ENCODE results near the gene LOXHD1. TPM values are rescaled to one million over a fixed set of nuclear protein-coding genes. Genes with fewer than 3 reads are reported as not detected.

The LOXHD1 gene
- total and polyA plus RNA-seq, 2 of the 4 experiments (the other 2 are of a cell fraction) = not detected

GRCh38 chr18:46447323-46447722 lies 209.7 kb downstream of the LOXHD1 start:
- intact Hi-C loops (cut with micrococcal nuclease) (no loop called here), dilution Hi-C loops (cut with HindIII; ENCODE audit: low sequenced_read_pairs, unreplicated experiment) (no loop called here), in situ Hi-C loops (cut with MboI; ENCODE audit: low sequenced_read_pairs) (no loop called here)
- no peak overlapping the region for H3K14ac ChIP-seq (replicated peaks; ENCODE audit: low read depth, low read length)
- H3K4me3 ChIP-seq (ENCODE audit: insufficient read depth, low read depth, low read length) = no peak overlapping the region
- BruUV-seq (replicated peaks) = no TSS peak
- H2BK5ac ChIP-seq (ENCODE audit: low read depth, low read length, poor library complexity, severe bottlenecking) = no peak overlapping the region
- H3K4me2 ChIP-seq (ENCODE audit: low read depth, low read length) = no peak overlapping the region
- H2AFZ ChIP-seq (replicated peaks; ENCODE audit: low read length, poor library complexity) = no peak overlapping the region
- no peak overlapping the region for H2BK120ac ChIP-seq (ENCODE audit: low read depth, low read length)
- H3K9ac ChIP-seq (ENCODE audit: low read depth, low read length) = no peak overlapping the region
- no peaks in the 10 kb centered on the region for H3K79me1 ChIP-seq (ENCODE audit: low read depth in 1 of 2, low read length in 2 of 2)
- no peak overlapping the region for H3K23ac ChIP-seq (ENCODE audit: low read depth, low read length)
- no peak overlapping the region for H4K91ac ChIP-seq (ENCODE audit: insufficient read depth, low read depth, low read length)
- no peak overlapping the region for H4K5ac ChIP-seq (ENCODE audit: low read depth, low read length)
- ChIA-PET CTCF (no interaction called here), POLR2A (ENCODE audit: unreplicated experiment) (no interaction called here)
- H2AK9ac ChIP-seq (replicated peaks; ENCODE audit: low read depth, low read length, poor library complexity) = no peak overlapping the region
- no peak overlapping the region for H2AK5ac ChIP-seq (ENCODE audit: low read depth, low read length)
- no peaks in the 10 kb centered on the region for H3K27me3 ChIP-seq (ENCODE audit: control insufficient read depth, insufficient read depth, low read length)
- H3K18ac ChIP-seq (ENCODE audit: low read depth, low read length) = no peak overlapping the region
- TF ChIP-seq ELK1 (IDR thresholded peaks at IDR 0.05; ENCODE audit: borderline replicate concordance, low read depth, low read length) (no peak), RFX5 (IDR thresholded peaks at IDR 0.05; ENCODE audit: low read depth, low read length) (no peak)
- no peak overlapping the region for H3K27ac ChIP-seq (ENCODE audit: insufficient read depth, low read length)
- no peak overlapping the region for H2BK20ac ChIP-seq (ENCODE audit: low read depth, low read length)
- no peak for ATAC-seq (ENCODE audit: low read depth)
- no peaks in the 10 kb centered on the region for H3K4me1 ChIP-seq (ENCODE audit: control insufficient read depth, insufficient read depth, low read length)
- no peak overlapping the region for H4K8ac ChIP-seq (ENCODE audit: low read depth in 2 of 2, low read length in 2 of 2)
- no peaks in the 10 kb centered on the region for H4K20me1 ChIP-seq (ENCODE audit: insufficient read depth, low read length)
- H3K9me1 ChIP-seq (ENCODE audit: insufficient read depth, low read length) = no peaks in the 10 kb centered on the region
- no peak overlapping the region for H3K56ac ChIP-seq (ENCODE audit: extremely low read depth, insufficient read depth, low read length)
- H3K36me3 ChIP-seq (ENCODE audit: control insufficient read depth, insufficient read depth, low read length) = no peaks in the 10 kb centered on the region
- no peaks in the 10 kb centered on the region for H3K9me3 ChIP-seq (ENCODE audit: control insufficient read depth, insufficient read depth, low read length)
- no peak for DNase-seq
- WGBS, 2 experiments (ENCODE audit: extremely low coverage in 2 of 2, insufficient read length in 1 of 2) = 33% methylated on average over 1 of the region's 4 CpGs; no CpG with 5 or more reads in 1 of the 2 experiments
- H3K4ac ChIP-seq (ENCODE audit: low read depth, low read length) = no peak overlapping the region
- no peak overlapping the region for H2BK15ac ChIP-seq (ENCODE audit: low read depth, low read length)
